GM12865 (cell line): ENCODE measurements around the gene CWH43.

ENCODE experiments used
- DNase-seq: peaks from one replicate; pipeline ENCODE4 v3.0.0; 2010; ENCODE audit warnings: low read depth
- H3K4me3 ChIP-seq: 2 replicates; pipeline ENCODE4 v1.5.1; 2011; ENCODE audit warnings: mild to moderate bottlenecking, low read depth, low read length, control low read depth
- TF ChIP-seq, protein P1 (sequence below): IDR thresholded peaks from 2 replicates; pipeline ENCODE4 v1.5.1; 2011; ENCODE audit warnings: low read length, control low read depth, low read depth, inconsistent platforms; ENCODE audit not compliant: insufficient read depth; ENCODE audit errors: missing control alignments

CWH43 gene

GRCh38 chr4:48985976-48986653 is at the start of gene CWH43:
Gene CWH43, plus strand, starts transcription at chr4:48986275. Its CDS starts 155 bp downstream, at chr4:48986430.
- DNase-seq = no peak
- H3K4me3 ChIP-seq = no peak within 1 kb of the TSS
- TF ChIP-seq, protein P1, sequence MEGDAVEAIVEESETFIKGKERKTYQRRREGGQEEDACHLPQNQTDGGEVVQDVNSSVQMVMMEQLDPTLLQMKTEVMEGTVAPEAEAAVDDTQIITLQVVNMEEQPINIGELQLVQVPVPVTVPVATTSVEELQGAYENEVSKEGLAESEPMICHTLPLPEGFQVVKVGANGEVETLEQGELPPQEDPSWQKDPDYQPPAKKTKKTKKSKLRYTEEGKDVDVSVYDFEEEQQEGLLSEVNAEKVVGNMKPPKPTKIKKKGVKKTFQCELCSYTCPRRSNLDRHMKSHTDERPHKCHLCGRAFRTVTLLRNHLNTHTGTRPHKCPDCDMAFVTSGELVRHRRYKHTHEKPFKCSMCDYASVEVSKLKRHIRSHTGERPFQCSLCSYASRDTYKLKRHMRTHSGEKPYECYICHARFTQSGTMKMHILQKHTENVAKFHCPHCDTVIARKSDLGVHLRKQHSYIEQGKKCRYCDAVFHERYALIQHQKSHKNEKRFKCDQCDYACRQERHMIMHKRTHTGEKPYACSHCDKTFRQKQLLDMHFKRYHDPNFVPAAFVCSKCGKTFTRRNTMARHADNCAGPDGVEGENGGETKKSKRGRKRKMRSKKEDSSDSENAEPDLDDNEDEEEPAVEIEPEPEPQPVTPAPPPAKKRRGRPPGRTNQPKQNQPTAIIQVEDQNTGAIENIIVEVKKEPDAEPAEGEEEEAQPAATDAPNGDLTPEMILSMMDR = no peak

DNA sequence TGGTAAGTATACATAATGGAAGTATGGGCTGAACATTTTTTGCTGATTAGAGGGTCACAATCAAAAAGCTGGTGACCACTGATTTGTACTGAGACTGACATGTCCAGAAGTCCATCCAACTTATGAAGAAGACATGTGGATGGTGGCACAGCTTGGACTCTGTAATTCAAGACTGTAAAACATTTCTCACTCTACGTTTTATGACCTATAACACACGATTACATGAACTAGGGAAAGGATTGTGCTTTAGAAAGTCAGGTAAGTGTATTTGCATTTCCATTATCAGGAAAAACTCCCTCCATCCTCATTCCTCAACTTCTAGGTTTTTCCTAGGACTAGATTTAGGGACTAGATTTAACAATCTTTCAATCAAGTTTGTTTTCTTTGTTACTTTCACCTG is 49.0 kb upstream of the CWH43 start:
- H3K4me3 ChIP-seq = no peak overlapping the region
- TF ChIP-seq, protein P1 = no peak
- no peak for DNase-seq

- no peak for DNase-seq
- TF ChIP-seq, protein P1 = no peak
- no peak overlapping the region for H3K4me3 ChIP-seq
Observed at GRCh38 chr4:48938831-48939230, 47.2 kb upstream of the CWH43 start.

DNA sequence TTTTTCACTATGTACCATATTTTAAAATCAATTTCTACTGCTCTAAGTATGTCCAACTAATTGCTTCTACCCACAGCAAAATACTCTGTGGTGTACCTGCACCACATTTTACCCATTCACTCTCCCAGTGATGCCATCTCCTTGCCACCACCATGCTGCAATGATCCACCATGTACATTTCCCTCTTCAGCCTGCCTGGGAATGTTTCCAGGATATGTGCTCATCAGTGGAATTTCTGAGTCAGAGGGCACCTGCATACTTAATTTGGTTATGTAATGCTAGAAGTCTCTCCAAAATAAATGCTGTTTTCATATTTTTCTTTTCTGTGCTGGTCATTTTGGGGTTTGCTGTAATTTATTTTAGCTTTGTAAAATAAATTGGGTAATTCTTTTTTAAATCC is 46.3 kb upstream of the CWH43 start:
- TF ChIP-seq, protein P1 = no peak
- no peak for DNase-seq
- H3K4me3 ChIP-seq = no peak overlapping the region

- TF ChIP-seq, protein P1 = peak; percentile 13
- H3K4me3 ChIP-seq = no peak overlapping the region
- DNase-seq = no peak
Observed at GRCh38 chr4:48943387-48943786, 42.7 kb upstream of the CWH43 start.

DNA sequence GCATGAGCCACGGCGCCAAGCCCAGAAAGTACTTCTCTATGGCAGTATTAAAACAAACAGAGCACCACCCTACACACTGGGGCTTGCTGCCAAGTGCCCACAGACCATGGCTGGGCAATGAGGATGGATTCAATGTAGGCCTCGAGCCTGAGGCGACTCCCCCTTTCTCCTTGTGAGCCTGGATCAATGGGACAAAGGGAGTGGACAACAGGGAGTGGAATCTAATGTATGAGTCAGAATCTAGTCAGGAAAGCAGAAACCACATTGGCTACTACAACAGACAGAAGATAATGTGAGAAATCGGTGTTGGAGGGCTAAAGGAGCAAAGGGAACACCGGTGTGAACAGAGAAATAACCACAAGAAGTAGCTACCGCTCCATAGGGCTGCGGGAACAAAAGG is 41.8 kb upstream of the CWH43 start:
- DNase-seq = no peak
- no peak overlapping the region for H3K4me3 ChIP-seq
- TF ChIP-seq, protein P1 = no peak

DNA sequence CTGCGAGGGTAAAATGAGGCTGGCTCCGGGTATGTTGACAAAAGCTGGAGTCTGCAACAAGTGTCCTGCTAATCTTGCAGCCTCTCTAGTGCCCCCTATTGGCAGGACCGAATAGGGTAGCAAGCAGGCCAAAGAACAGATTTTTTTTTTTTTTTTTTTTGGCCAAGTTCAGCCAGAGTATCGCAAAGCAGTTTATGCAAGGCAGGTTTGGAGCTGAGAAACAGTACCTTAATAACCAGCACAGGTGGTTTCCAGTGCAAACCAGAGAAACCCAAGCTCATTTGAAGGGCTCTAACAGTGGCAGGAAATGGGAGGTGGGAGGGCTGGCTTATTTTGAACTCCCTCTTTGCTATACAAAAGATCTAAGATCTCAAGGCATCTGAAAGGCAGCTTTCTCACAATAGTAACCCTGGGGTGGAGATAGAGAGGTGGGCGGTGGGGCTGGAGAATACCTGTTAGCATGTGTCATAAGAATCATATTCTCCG is 41.3 kb upstream of the CWH43 start:
- H3K4me3 ChIP-seq = no peak overlapping the region
- DNase-seq = peak; percentile 55
- TF ChIP-seq, protein P1 = peak; percentile 51
